ENCODE measurements around the gene MTRF1L.

DNA sequence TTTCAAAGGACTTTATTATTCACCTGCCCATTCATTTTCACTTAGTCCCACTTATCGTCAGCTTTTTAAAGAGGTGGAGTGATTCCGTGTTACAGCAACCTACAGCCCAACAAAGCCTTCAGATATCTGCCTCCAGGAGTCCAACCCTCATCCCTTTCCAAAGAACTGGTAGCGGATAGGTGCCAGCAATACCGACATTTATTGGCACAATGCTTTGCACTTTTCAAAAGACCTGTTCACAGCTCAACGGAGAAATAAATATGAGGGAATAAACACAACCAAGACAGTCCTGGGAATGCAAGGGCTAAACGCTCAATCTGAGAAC lies 819 bp upstream of the MTRF1L start:
- TF ChIP-seq, protein P1, sequence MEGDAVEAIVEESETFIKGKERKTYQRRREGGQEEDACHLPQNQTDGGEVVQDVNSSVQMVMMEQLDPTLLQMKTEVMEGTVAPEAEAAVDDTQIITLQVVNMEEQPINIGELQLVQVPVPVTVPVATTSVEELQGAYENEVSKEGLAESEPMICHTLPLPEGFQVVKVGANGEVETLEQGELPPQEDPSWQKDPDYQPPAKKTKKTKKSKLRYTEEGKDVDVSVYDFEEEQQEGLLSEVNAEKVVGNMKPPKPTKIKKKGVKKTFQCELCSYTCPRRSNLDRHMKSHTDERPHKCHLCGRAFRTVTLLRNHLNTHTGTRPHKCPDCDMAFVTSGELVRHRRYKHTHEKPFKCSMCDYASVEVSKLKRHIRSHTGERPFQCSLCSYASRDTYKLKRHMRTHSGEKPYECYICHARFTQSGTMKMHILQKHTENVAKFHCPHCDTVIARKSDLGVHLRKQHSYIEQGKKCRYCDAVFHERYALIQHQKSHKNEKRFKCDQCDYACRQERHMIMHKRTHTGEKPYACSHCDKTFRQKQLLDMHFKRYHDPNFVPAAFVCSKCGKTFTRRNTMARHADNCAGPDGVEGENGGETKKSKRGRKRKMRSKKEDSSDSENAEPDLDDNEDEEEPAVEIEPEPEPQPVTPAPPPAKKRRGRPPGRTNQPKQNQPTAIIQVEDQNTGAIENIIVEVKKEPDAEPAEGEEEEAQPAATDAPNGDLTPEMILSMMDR (IDR thresholded peaks at IDR 0.05; ENCODE audit: low read depth, low read length), result no peak
- no peak for TF ChIP-seq EZH2phosphoT487 (IDR thresholded peaks at IDR 0.05; ENCODE audit: low read depth)

Measured in OCI-LY3 (cell line).